Gastroesophageal sphincter (tissue), 3 donors: Measurements from ENCODE around the gene TMOD3.

ENCODE experiments used
- POLR2A ChIP-seq, 2 donors: fragments of 450-650 bp; IDR thresholded peaks; one replicate each; pipeline ENCODE4 v1.6.1; 2017; ENCODE audit warnings: antibody characterized with exemption in 2 of 2, mild to moderate bottlenecking in 2 of 2, moderate library complexity in 1 of 2
- POLR2AphosphoS5 ChIP-seq: sonication (generic); formaldehyde crosslinking; IDR thresholded peaks from one replicate; pipeline ENCODE4 v1.6.1; 2017; ENCODE audit warnings: antibody characterized with exemption
- TF ChIP-seq, protein P1 (sequence below), 4 experiments: fragments of 200-600 bp in 2 of 4; fragments of 450-650 bp in 2 of 4; sonication (generic) in 1 of 4; IDR thresholded peaks; one replicate each; pipeline ENCODE4 v1.5.1; 2017 to 2019; ENCODE audit warnings: antibody characterized with exemption in 4 of 4, mild to moderate bottlenecking in 2 of 4, moderate library complexity in 2 of 4

DNA sequence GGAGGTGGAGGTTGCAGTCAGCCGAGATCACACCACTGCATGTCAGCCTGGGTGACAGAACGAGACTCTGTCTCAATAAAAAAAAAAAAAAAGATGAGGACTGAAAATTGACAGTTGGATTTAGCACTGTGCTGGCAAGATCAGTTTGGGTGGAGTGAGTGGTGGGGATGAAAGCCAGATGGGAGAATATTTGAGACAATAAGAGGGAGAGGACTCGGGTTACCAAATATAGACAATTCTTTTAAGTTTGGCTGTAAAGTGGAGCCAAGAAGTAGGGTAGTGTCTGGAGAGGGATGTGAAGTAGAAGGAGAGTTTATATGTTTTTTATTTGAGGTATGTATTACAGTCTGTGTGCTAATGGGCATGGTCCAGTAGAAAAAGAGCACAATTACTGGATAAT lies 20.4 kb downstream of the TMOD3 start:
- TF ChIP-seq POLR2AphosphoS5 (no peak), POLR2A (IDR thresholded peaks at IDR 0.05) (no peak)
- TF ChIP-seq, protein P1, sequence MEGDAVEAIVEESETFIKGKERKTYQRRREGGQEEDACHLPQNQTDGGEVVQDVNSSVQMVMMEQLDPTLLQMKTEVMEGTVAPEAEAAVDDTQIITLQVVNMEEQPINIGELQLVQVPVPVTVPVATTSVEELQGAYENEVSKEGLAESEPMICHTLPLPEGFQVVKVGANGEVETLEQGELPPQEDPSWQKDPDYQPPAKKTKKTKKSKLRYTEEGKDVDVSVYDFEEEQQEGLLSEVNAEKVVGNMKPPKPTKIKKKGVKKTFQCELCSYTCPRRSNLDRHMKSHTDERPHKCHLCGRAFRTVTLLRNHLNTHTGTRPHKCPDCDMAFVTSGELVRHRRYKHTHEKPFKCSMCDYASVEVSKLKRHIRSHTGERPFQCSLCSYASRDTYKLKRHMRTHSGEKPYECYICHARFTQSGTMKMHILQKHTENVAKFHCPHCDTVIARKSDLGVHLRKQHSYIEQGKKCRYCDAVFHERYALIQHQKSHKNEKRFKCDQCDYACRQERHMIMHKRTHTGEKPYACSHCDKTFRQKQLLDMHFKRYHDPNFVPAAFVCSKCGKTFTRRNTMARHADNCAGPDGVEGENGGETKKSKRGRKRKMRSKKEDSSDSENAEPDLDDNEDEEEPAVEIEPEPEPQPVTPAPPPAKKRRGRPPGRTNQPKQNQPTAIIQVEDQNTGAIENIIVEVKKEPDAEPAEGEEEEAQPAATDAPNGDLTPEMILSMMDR (IDR thresholded peaks at IDR 0.05), result no peak
